Neural progenitor cell (in vitro differentiated cells): Measurements from ENCODE around the gene SAMD1. TPM values are rescaled to one million over a fixed set of nuclear protein-coding genes. Genes with fewer than 3 reads are reported as not detected.

Source experiments
- DNase-seq: peaks from one replicate; pipeline ENCODE4 v3.0.0-alpha.2; 2016; ENCODE audit warnings: low spot score
- H2AFZ ChIP-seq: fragments of 200-600 bp; sonication (generic); replicated peaks from 2 replicates; pipeline ENCODE4 v1.6.1; 2016; ENCODE audit warnings: antibody characterized with exemption
- H3F3A ChIP-seq: fragments of 200-600 bp; sonication (generic); 2 replicates; pipeline ENCODE4 v1.6.1; 2016; ENCODE audit warnings: antibody characterized with exemption, low read depth
- H3K27ac ChIP-seq: fragments of 200-600 bp; sonication (generic); 2 replicates; pipeline ENCODE4 v1.5.1; 2016; ENCODE audit warnings: mild to moderate bottlenecking
- H3K27me3 ChIP-seq: fragments of 200-600 bp; sonication (generic); 2 replicates; pipeline ENCODE4 v1.6.1; 2016; ENCODE audit warnings: mild to moderate bottlenecking, moderate library complexity
- H3K36me3 ChIP-seq: fragments of 200-600 bp; sonication (generic); 2 replicates; pipeline ENCODE4 v1.5.1; 2016
- H3K4me1 ChIP-seq: fragments of 200-600 bp; sonication (generic); 2 replicates; pipeline ENCODE4 v1.6.1; 2016; ENCODE audit warnings: mixed run types
- H3K4me2 ChIP-seq: fragments of 200-600 bp; sonication (generic); 2 replicates; pipeline ENCODE4 v1.6.1; 2016
- H3K4me3 ChIP-seq: fragments of 200-600 bp; sonication (generic); 2 replicates; pipeline ENCODE4 v1.5.1; 2016
- H3K79me2 ChIP-seq: fragments of 200-600 bp; sonication (generic); 2 replicates; pipeline ENCODE4 v1.6.1; 2016; ENCODE audit warnings: low read depth
- H3K9ac ChIP-seq: fragments of 200-600 bp; sonication (generic); 2 replicates; pipeline ENCODE4 v1.6.1; 2016
- H3K9me3 ChIP-seq: fragments of 200-600 bp; sonication (generic); 2 replicates; pipeline ENCODE4 v1.5.1; 2016; ENCODE audit warnings: low read depth
- H4K20me1 ChIP-seq: fragments of 200-600 bp; sonication (generic); 2 replicates; pipeline ENCODE4 v1.6.1; 2016; ENCODE audit warnings: low read depth
- H3K27ac Mint-ChIP-seq: 3 replicates; pipeline ENCODE4 v1.8.0; 2021; ENCODE audit warnings: mixed read lengths
- H3K27me3 Mint-ChIP-seq: 2 replicates; pipeline ENCODE4 v1.8.0; 2022; ENCODE audit warnings: low read depth, mild to moderate bottlenecking, inconsistent platforms, moderate library complexity, mixed read lengths; ENCODE audit not compliant: insufficient read depth
- H3K36me3 Mint-ChIP-seq: 3 replicates; pipeline ENCODE4 v1.8.0; 2021; ENCODE audit warnings: mixed read lengths
- H3K4me1 Mint-ChIP-seq: 3 replicates; pipeline ENCODE4 v1.8.0; 2021; ENCODE audit warnings: mixed read lengths
- H3K4me3 Mint-ChIP-seq: 3 replicates; pipeline ENCODE4 v1.8.0; 2021; ENCODE audit warnings: mild to moderate bottlenecking, moderate library complexity, mixed read lengths
- H3K9me3 Mint-ChIP-seq: 3 replicates; pipeline ENCODE4 v1.8.0; 2020; ENCODE audit warnings: mixed read lengths
- CTCF ChIP-seq: fragments of 200-600 bp; sonication (generic); IDR thresholded peaks from 2 replicates; pipeline ENCODE4 v1.5.1; 2017; ENCODE audit warnings: antibody characterized with exemption, mild to moderate bottlenecking
- EZH2 ChIP-seq: fragments of 200-600 bp; sonication (generic); IDR thresholded peaks from 2 replicates; pipeline ENCODE4 v1.6.1; 2017; ENCODE audit warnings: antibody characterized with exemption, mild to moderate bottlenecking, moderate library complexity
- EZH2phosphoT487 ChIP-seq: fragments of 200-600 bp; sonication (generic); IDR thresholded peaks from 2 replicates; pipeline ENCODE4 v1.6.1; 2017; ENCODE audit warnings: antibody characterized with exemption
- total RNA-seq: library from RNA; depleted of rRNA; stranded (reverse); fragments of >200 nt; gene quantifications from 2 replicates; pipeline ENCODE4 v1.2.3, GENCODE V29; 2015; ENCODE audit warnings: low replicate concordance

The SAMD1 gene
- total RNA-seq, 1 donor from 2014 or later: 22.1 TPM

DNA sequence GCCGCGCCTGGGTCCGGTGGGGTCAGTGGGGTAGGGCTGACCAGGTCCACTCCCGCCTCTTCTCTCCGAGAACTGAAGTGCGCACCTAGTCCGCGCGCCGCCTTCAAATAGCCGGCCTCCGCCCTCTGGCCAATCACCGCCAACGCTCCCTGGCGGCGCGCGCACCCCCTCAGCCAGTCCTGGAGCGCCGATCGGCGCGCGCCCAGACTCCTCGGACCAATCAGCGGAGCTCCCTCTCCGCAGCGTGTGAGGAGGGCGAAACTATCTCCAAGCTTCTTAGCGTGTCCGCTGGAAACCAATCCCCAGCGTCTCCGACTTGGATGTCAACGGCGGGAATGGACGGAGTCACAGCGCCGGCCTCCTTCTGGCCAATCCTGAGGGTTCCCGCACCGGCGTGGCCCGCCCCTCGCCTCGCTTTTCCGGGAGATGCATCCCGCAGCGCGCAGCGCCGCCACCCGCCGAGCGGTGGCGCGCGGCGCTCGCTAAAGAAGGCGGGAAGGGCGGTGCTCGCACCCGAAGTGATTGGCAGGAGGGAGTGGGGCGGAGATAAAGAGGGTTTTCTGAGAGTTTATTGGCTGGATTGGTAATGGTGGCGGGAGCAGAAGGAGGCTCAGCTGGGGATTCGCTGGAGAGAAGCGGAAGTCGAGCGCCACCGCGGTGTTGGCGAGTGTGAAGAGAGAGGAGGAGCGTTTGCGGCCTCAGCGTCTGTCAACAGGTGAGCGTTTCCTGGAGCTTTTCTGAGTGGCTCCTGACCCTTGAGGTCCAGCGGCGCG lies 46.1 kb upstream of the SAMD1 start, which contains the start of gene ASF1B:
ASF1B (minus strand) TSS at position 81 of the 773 bp plus-strand sequence. CDS start 133 bp downstream, outside the sequence.
- Mint-ChIP-seq H3K4me1 (peaks cover 37% of the 10 kb centered on the region), H3K27ac (peak within 1 kb of the TSS; percentile 95), H3K9me3 (no peaks in the 10 kb centered on the region), H3K27me3 (peaks cover 5% of the 10 kb centered on the region), H3K4me3 (peak within 1 kb of the TSS; percentile 94), H3K36me3 (peaks cover 7% of the 10 kb centered on the region)
- no peaks in the 10 kb centered on the region for H3K27me3 ChIP-seq
- peak within 1 kb of the TSS; percentile 75 for H3K4me3 ChIP-seq
- H2AFZ ChIP-seq: peak within 1 kb of the TSS; percentile 55
- H4K20me1 ChIP-seq: peaks cover 26% of the 10 kb centered on the region
- peaks cover 42% of the 10 kb centered on the region for H3F3A ChIP-seq
- no peaks in the 10 kb centered on the region for H3K36me3 ChIP-seq
- peaks cover 22% of the 10 kb centered on the region for H3K4me1 ChIP-seq
- H3K9ac ChIP-seq: peak within 1 kb of the TSS; percentile 28
- peak; percentile 100 for DNase-seq
- no peaks in the 10 kb centered on the region for H3K9me3 ChIP-seq
- peaks cover 40% of the 10 kb centered on the region for H3K79me2 ChIP-seq
- peak within 1 kb of the TSS; percentile 62 for H3K27ac ChIP-seq
- H3K4me2 ChIP-seq: peak within 1 kb of the TSS; percentile 90
- TF ChIP-seq EZH2phosphoT487: no peak
- TF ChIP-seq EZH2: no peak
- TF ChIP-seq CTCF: peak; percentile 63

DNA sequence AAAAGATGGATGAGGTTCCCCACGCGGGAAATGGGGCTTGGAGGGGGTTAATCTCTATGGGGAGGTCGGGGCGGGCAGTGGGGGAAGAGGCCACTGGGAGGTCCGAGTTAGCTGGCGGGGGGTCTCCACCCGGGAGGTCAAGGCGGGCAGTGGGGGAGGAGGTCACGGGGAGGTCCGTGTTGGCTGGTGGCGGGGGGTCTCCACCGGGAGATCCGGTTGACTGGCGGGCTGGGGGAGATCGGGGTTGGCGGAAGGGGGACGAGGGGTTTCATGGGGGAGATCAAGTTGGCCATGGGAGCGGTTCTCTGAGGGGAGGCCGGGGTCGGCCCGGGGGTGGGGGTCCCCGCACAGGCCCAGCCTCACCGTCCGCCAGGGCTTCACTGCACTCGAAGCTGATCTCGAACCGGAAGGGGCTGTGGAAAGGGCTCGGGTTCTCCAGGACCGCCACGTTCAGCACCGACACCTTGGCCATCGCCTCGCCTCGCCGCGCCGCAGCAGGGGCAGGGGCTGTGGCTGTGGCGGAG lies 45.5 kb upstream of the SAMD1 start:
- Mint-ChIP-seq H3K27ac (no peak overlapping the region), H3K27me3 (peaks cover 5% of the 10 kb centered on the region), H3K4me3 (peak overlapping the region; percentile 94), H3K4me1 (peaks cover 35% of the 10 kb centered on the region), H3K36me3 (peaks cover 7% of the 10 kb centered on the region), H3K9me3 (no peaks in the 10 kb centered on the region)
- peaks cover 40% of the 10 kb centered on the region for H3K79me2 ChIP-seq
- no peak for DNase-seq
- H3K36me3 ChIP-seq: no peaks in the 10 kb centered on the region
- H3K9ac ChIP-seq: peak overlapping the region; percentile 9
- H3K4me2 ChIP-seq: peak overlapping the region; percentile 86
- TF ChIP-seq EZH2 (no peak), CTCF (no peak), EZH2phosphoT487 (no peak)
- no peak overlapping the region for H3K27ac ChIP-seq
- peaks cover 22% of the 10 kb centered on the region for H3K4me1 ChIP-seq
- H3F3A ChIP-seq: peaks cover 42% of the 10 kb centered on the region
- no peaks in the 10 kb centered on the region for H3K27me3 ChIP-seq
- H2AFZ ChIP-seq: peak overlapping the region; percentile 55
- no peaks in the 10 kb centered on the region for H3K9me3 ChIP-seq
- peak overlapping the region; percentile 75 for H3K4me3 ChIP-seq
- H4K20me1 ChIP-seq: peaks cover 26% of the 10 kb centered on the region

GRCh38 chr19:14135355-14135754 lies 44.8 kb upstream of the SAMD1 start:
- Histone ChIP-seq H3K4me2 (peak overlapping the region; percentile 86), H3K27ac (no peak overlapping the region), H3K9ac (peak overlapping the region; percentile 9), H3K36me3 (no peaks in the 10 kb centered on the region), H3K4me1 (peaks cover 22% of the 10 kb centered on the region), H4K20me1 (peaks cover 26% of the 10 kb centered on the region), H3K9me3 (no peaks in the 10 kb centered on the region), H3F3A (peaks cover 39% of the 10 kb centered on the region), H2AFZ (no peak overlapping the region), H3K4me3 (peak overlapping the region; percentile 75), H3K27me3 (no peaks in the 10 kb centered on the region), H3K79me2 (peaks cover 40% of the 10 kb centered on the region)
- no peak for DNase-seq
- Mint-ChIP-seq H3K36me3 (peaks cover 7% of the 10 kb centered on the region), H3K9me3 (no peaks in the 10 kb centered on the region), H3K4me1 (peaks cover 34% of the 10 kb centered on the region), H3K27ac (peak overlapping the region; percentile 93), H3K4me3 (peak overlapping the region; percentile 94), H3K27me3 (peaks cover 5% of the 10 kb centered on the region)
- TF ChIP-seq EZH2phosphoT487 (no peak), CTCF (no peak)
